Measurements from ENCODE around the gene FAM13A.
"Not testable (repeated sequence)": the region's sequence is repeated elsewhere in the genome, so short reads cannot be mapped to it uniquely, and the experiment has no call there.

Gene FAM13A

DNA sequence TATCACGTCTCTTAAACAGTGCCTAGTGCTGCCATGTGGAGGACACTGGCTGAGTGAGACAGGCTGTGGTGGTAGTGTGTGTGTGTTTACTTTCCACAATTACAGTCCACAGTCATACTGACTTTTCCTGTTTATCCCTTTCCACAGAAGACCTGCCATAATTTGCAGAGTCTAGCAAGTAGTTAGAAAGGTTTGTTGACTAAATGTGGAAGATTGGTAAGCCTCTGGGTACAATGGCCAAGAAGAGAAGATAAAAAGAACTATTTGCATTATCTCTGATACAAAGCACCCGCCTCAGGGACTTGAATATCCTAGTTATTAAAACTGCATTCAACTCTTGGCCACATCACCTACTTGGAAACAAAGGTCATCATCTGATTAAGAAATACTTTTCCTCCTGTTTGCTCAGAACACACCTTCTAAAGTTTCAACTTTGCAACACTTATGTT, 89.1 kb downstream of the FAM13A start:
- no peak for DNase-seq
- intact Hi-C loops (cut with DNase I): no loop called here

GRCh38 chr4:88965053-88965452, 91.9 kb downstream of the FAM13A start:
- intact Hi-C loops (cut with DNase I): no loop called here
- DNase-seq: no peak

GRCh38 chr4:88964450-88964849, 92.5 kb downstream of the FAM13A start:
- intact Hi-C loops (cut with DNase I): no loop called here
- peak in 1 of 10 donors; percentile 32 for DNase-seq

DNA sequence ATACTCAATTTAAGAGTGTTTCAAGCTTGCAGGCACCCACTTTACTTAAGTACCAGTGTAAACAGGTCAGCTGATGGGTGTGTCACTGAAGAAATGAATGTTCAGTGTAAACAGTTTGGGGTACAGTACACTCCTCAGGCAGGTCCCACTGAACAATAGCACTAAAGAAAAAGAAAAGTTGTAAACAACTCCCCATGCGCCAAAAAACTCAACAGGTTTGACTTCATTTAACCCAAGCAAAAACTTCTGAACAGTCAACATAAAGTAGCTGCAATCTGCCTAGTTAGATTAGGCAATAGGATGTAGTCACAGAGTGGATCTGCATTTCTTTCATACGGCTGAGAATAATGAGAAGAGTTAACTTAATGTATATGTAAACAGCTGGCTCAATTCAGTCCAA, 93.2 kb downstream of the FAM13A start:
- no peak for DNase-seq
- intact Hi-C loops (cut with DNase I): no loop called here

DNA sequence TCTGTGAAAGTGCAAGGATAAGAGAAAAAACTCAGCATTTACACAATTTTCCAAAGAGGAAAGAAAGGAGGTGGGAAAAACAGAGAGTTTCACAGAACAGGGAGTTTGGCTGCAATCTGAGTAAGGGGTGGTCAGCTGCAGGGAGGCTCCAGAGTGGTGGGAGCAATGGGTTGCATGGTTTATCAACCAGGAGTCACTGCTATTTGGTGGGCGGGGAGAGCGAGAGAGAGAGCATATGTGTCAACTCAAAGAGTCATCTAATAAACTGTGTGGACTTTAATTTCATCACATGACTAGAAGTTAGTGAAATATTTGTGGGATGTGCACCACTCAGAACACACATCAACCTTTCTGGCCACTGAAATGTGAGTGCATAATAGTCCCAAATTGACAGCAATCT, 94.6 kb downstream of the FAM13A start:
- DNase-seq: no peak
- intact Hi-C loops (cut with DNase I): no loop called here

- DNase-seq: no peak
- intact Hi-C loops (cut with DNase I): no loop called here
Observed at GRCh38 chr4:88960576-88960975, 96.4 kb downstream of the FAM13A start.

DNA sequence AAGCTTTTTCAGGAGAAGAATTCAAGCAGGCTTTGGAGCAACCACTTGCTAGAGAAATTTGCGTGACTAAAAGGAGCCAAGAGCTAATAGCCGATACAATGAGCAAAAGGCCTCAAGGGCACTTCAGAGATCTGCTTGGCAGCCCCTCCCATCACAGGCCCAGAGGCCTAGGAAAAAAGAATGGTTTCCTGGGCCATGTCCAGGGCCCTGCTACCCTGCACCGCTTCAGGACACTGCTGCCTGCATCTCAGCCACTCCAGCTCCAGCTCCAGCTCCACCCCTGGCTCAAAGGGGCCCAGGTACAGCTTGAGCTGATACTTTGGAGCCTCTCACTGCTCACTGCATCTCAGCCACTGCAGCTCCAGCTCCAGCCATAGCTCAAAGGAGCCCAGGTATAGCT, 98.9 kb downstream of the FAM13A start:
- intact Hi-C loops (cut with DNase I): no loop called here
- peak in 1 of 10 donors; percentile 80 for DNase-seq

- intact Hi-C loops (cut with DNase I): no loop called here
- DNase-seq: no peak
Observed at GRCh38 chr4:88957570-88957969, 99.4 kb downstream of the FAM13A start.

- intact Hi-C loops (cut with DNase I): no loop called here
- DNase-seq: no peak
Observed at GRCh38 chr4:88955580-88956380, 101.2 kb downstream of the FAM13A start.

GRCh38 chr4:88953400-88953799, 103.6 kb downstream of the FAM13A start:
- no peak for DNase-seq
- intact Hi-C loops (cut with DNase I): no loop called here

DNA sequence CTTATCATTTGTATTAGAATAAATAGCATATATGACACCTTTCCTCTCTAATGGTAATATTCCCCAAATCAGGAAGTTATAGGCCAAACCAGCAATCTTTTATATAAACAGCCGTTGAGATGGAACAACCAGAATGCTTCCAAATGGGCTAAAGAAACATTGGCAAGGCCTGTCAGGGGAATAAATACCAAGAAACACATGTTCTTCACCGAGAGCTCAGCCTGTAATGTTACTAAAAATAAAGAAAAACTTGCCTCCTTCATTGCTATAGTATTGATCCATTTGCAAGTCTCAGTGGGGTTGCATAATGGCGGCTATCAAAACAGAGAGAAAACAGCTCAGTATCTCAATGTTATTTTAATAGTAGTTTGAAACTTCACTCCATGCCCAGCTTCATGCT, 104.9 kb downstream of the FAM13A start:
- no peak for DNase-seq
- intact Hi-C loops (cut with DNase I): no loop called here

DNA sequence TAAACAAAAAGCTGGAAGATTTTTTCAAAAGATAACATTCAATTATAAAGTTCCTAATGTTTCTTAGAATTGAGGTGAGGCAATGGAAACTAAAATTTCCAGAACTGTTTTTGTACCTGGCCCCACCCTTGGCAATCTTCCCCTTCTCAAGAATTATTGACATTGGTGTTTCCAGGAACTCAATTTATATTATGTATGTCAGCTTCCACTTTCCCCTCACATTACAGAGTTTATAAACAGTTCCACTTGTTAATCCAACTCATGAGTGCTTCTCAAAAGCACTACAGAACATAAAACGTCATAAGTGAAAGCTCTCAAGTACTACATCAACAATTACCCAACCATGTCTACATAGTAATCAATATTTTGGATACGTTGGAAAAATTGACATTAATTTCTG, 107.4 kb downstream of the FAM13A start:
- no peak for DNase-seq
- intact Hi-C loops (cut with DNase I): no loop called here

DNA sequence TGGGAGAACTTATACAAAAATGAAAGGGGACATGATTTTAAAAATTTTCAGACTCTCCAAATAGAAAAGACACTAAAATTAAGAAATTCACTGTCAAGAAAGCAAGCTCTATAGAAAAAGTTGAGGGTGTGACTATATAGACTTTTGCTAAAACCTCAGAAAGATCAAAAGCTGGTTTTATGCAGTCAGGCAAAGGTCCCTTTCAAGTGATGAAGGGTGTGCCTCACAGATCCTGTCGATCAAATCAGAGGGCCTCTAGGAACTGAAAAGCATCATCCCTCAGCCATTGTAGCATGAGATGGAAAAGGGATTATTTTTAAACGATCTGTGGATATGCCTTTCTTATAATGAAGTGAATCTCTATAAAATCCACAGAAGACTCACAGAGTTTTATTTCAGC, 116.5 kb downstream of the FAM13A start:
- intact Hi-C loops (cut with DNase I): no loop called here
- no peak for DNase-seq

- intact Hi-C loops (cut with DNase I): no loop called here
- DNase-seq: no peak
Observed at GRCh38 chr4:88939697-88940096, 117.3 kb downstream of the FAM13A start.

- intact Hi-C loops (cut with DNase I): no loop called here
- no peak for DNase-seq
Observed at GRCh38 chr4:88938138-88938537, 118.8 kb downstream of the FAM13A start.

- intact Hi-C loops (cut with DNase I): no loop called here
- DNase-seq: no peak
Observed at GRCh38 chr4:88937081-88937480, 119.9 kb downstream of the FAM13A start.

- intact Hi-C loops (cut with DNase I): no loop called here
- DNase-seq: no peak
Observed at GRCh38 chr4:88933414-88934160, 123.4 kb downstream of the FAM13A start.

GRCh38 chr4:88928852-88929251, 128.1 kb downstream of the FAM13A start:
- no peak for DNase-seq
- intact Hi-C loops (cut with DNase I): no loop called here

GRCh38 chr4:88927420-88927819, 129.6 kb downstream of the FAM13A start:
- intact Hi-C loops (cut with DNase I): no loop called here
- no peak for DNase-seq

DNA sequence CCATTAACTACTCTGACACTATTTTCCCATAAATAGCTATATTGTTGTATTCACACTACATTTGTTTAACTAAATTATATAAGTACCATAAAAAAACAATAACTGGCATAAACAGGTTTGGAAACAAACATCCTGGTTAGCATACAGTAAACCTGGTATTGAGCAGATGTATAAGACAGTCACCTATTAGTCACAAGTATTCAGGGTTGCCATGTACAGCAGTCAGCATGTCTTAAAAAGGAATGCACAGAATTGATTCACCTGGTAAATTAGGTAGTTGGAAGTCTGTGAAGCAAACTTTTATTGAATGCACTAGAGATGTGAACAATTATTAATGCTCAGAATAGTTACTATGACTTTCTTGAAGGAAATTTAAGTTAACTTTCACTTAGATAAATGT, 137.9 kb downstream of the FAM13A start:
- intact Hi-C loops (cut with DNase I): no loop called here
- DNase-seq: no peak

GRCh38 chr4:88913181-88913580, 143.8 kb downstream of the FAM13A start:
- intact Hi-C loops (cut with DNase I); DNase-seq: not testable (repeated sequence)

Data from posterior cingulate gyrus (tissue), 11 donors.